Uterus (tissue), 4 donors: ENCODE results near the gene DENND1A. TPM values are rescaled to one million over a fixed set of nuclear protein-coding genes. Genes with fewer than 3 reads are reported as not detected.

Experiments
- DNase-seq, 2 donors: peaks; one replicate each; pipeline ENCODE4 v3.0.0-alpha.2; 2019 to 2020
- H3K27ac ChIP-seq, 2 donors: fragments of 200-600 bp; sonication (generic); 1 replicate in 1 of 2; 2 replicates in 1 of 2; pipeline ENCODE4 v1.5.1; 2016 to 2018
- H3K27me3 ChIP-seq, 2 donors: fragments of 200-600 bp; sonication (generic); one replicate each; pipeline ENCODE4 v1.5.1; 2018 to 2019; ENCODE audit warnings: control low read depth in 1 of 2
- H3K36me3 ChIP-seq, 2 donors: fragments of 200-600 bp; sonication (generic); one replicate each; pipeline ENCODE4 v1.5.1; 2019; ENCODE audit warnings: control low read depth in 1 of 2
- H3K4me1 ChIP-seq, 2 donors: fragments of 200-600 bp; sonication (generic); one replicate each; pipeline ENCODE4 v1.5.1; 2018 to 2019; ENCODE audit warnings: control low read depth in 1 of 2
- H3K4me3 ChIP-seq, 2 donors: fragments of 200-600 bp; sonication (generic); 1 replicate in 1 of 2; 2 replicates in 1 of 2; pipeline ENCODE4 v1.5.1; 2018 to 2019; ENCODE audit warnings: mild to moderate bottlenecking in 1 of 2
- H3K9me3 ChIP-seq, 2 donors: fragments of 200-600 bp; sonication (generic); one replicate each; pipeline ENCODE4 v1.5.1; 2019; ENCODE audit warnings: control low read depth in 1 of 2
- CTCF ChIP-seq, 4 experiments: fragments of 200-600 bp in 2 of 4; fragments of 450-650 bp in 2 of 4; sonication (generic) in 2 of 4; IDR thresholded peaks; one replicate each; pipeline ENCODE4 v1.5.1; 2016 to 2019; ENCODE audit warnings: antibody characterized with exemption in 4 of 4, mild to moderate bottlenecking in 2 of 4, moderate library complexity in 1 of 4
- POLR2A ChIP-seq, 2 donors: fragments of 450-650 bp; IDR thresholded peaks; one replicate each; pipeline ENCODE4 v1.6.1; 2016; ENCODE audit warnings: antibody characterized with exemption in 2 of 2, mild to moderate bottlenecking in 1 of 2, moderate library complexity in 1 of 2
- intact Hi-C: fragments of 100-400 bp; cut with DNase I; formaldehyde crosslinking; loops from one replicate; pipeline ENCODE4 v1.15.1; 2023; ENCODE audit warnings: low total_unique reads
- total RNA-seq, 4 donors: library from RNA; depleted of rRNA in 3 of 4; stranded (reverse); fragments of >200 nt in 3 of 4; gene quantifications; one replicate each; pipeline versions ENCODE4 v1.1.0 to v1.2.4, GENCODE V29; 2014 to 2023
- donor health status: DM: yes; HTN: yes; CAD: no.

DENND1A gene
- total RNA-seq, 4 donors from 2014 or later, result 10.8 to 34.5 (median 22.6) TPM

DNA sequence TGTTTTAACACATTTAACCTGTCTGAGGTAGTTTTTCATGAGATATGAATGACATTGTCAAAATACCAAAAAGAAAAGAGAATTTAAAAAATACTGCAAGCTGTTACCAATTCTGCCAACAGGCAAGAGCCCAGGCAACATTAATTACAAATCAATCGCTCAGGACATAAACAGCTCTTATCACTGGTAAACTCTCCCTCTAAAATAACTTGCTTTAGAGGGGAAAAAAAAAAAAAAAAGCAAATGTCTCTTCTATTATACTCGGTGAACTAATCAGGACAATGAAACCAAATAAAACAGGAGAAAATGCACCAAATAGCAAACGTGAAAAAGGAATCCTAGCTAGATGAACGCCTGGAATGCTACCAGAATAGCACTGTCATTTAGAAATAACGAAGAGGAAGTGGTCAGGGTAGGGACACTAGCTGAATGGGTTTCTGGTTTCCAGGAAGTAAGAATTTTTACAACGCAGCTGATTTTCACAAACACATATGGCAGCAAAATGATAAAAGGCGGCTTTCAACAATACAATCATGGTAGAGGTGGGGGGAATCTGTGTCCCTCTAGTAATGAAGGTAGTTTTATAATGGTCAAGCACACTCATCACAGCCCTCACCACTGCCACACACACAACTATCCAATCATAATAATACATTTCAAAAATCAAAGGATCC is 94.9 kb downstream of the DENND1A start:
- Histone ChIP-seq H3K4me1 (no peaks in the 10 kb centered on the region), H3K4me3 (no peak overlapping the region), H3K36me3 (no peaks in the 10 kb centered on the region), H3K9me3 (peaks cover 0 to 6% of the 10 kb centered on the region in 2 donors), H3K27me3 (no peaks in the 10 kb centered on the region), H3K27ac (no peak overlapping the region)
- intact Hi-C loops, result no loop called here
- TF ChIP-seq POLR2A (IDR thresholded peaks at IDR 0.05), result no peak
- no peak for DNase-seq

GRCh38 chr9:123834218-123834888 is 95.6 kb downstream of the DENND1A start:
- intact Hi-C loops, result no loop called here
- Histone ChIP-seq H3K4me3 (no peak overlapping the region), H3K27ac (no peak overlapping the region), H3K4me1 (no peaks in the 10 kb centered on the region), H3K9me3 (peaks cover 0 to 6% of the 10 kb centered on the region in 2 donors), H3K36me3 (no peaks in the 10 kb centered on the region), H3K27me3 (no peaks in the 10 kb centered on the region)
- DNase-seq, result no peak
- TF ChIP-seq CTCF (IDR thresholded peaks at IDR 0.05), result no peak
- TF ChIP-seq POLR2A (IDR thresholded peaks at IDR 0.05), result no peak

GRCh38 chr9:123832858-123833650 is 96.9 kb downstream of the DENND1A start:
- Histone ChIP-seq H3K36me3 (no peaks in the 10 kb centered on the region), H3K4me1 (no peaks in the 10 kb centered on the region), H3K4me3 (no peak overlapping the region), H3K27me3 (no peaks in the 10 kb centered on the region), H3K27ac (no peak overlapping the region), H3K9me3 (peaks cover 0 to 17% of the 10 kb centered on the region in 2 donors)
- TF ChIP-seq POLR2A (IDR thresholded peaks at IDR 0.05) (no peak), CTCF (IDR thresholded peaks at IDR 0.05) (no peak)
- intact Hi-C loops, result no loop called here
- DNase-seq, result no peak

DNA sequence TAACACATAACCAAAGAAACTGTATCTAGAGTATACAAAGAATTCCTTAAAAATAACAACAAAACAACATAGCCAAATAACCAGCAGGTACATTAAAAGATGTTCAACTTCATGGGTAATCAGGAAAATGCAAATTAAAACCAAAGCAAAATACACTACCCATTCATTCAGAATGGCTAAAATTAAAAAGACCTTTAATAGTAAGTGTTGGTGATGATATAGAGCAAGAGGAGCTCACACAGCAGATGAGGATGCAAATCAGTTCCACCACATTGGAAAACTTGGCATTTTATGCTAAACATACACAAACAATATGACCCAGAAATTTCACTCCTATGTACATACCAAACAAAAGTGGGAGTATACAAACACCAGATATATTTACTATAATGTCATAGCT is 97.8 kb downstream of the DENND1A start:
- no peak for DNase-seq
- Histone ChIP-seq H3K4me3 (no peak overlapping the region), H3K27me3 (no peaks in the 10 kb centered on the region), H3K4me1 (no peaks in the 10 kb centered on the region), H3K36me3 (no peaks in the 10 kb centered on the region), H3K27ac (no peak overlapping the region), H3K9me3 (peaks cover 0 to 20% of the 10 kb centered on the region in 2 donors)
- TF ChIP-seq POLR2A (IDR thresholded peaks at IDR 0.05), result no peak
- TF ChIP-seq CTCF (IDR thresholded peaks at IDR 0.05), result no peak
- intact Hi-C loops, result no loop called here

DNA sequence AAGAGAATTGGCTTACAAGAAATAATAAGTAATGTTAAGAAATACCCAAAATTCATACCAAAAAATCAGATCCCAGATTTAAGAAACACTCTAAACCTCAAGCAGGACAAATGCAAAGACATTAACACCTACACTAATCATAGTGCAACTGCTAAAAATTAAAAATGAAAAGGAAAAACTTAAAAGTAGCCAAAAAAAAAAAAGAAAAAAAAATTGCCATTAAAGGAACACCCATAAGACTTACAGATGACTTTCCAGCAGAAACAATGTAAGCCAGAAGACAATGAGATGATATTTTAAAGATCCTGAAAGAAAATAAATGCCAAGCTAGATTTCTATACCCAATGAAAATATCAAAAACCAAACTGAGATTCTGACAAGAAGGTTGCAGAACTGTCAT is 101.5 kb downstream of the DENND1A start:
- intact Hi-C loops, result no loop called here
- no peaks in the 10 kb centered on the region for H3K4me1 ChIP-seq
- H3K4me3 ChIP-seq, result no peak overlapping the region
- DNase-seq, result no peak
- H3K27ac ChIP-seq, result no peak overlapping the region
- H3K36me3 ChIP-seq, result no peaks in the 10 kb centered on the region
- TF ChIP-seq CTCF (IDR thresholded peaks at IDR 0.05), result no peak
- TF ChIP-seq POLR2A (IDR thresholded peaks at IDR 0.05), result no peak
- H3K27me3 ChIP-seq, result no peaks in the 10 kb centered on the region
- H3K9me3 ChIP-seq, result peaks cover 0 to 20% of the 10 kb centered on the region in 2 donors
